Spleen (tissue), 11 donors: ENCODE results near the gene NKAIN2. TPM values are rescaled to one million over a fixed set of nuclear protein-coding genes. Genes with fewer than 3 reads are reported as not detected.

ENCODE experiments used
- DNase-seq: peaks from one replicate; pipeline ENCODE4 v3.0.0-alpha.2; 2020
- H3K27ac ChIP-seq, 8 donors: fragments of 200-600 bp; sonication (generic) in 7 of 8; 1 replicate in 4 of 8; 2 replicates in 4 of 8; pipeline versions ENCODE4 v1.5.0 to v1.8.0; 2016 to 2021; ENCODE audit warnings: inconsistent platforms in 4 of 8, mild to moderate bottlenecking in 4 of 8, moderate library complexity in 1 of 8
- H3K27me3 ChIP-seq, 7 donors: fragments of 200-600 bp; sonication (generic) in 6 of 7; replicated peaks in 1 of 7; 1 replicate in 4 of 7; 2 replicates in 3 of 7; pipeline versions ENCODE4 v1.5.0 to v1.8.0; 2016 to 2021; ENCODE audit warnings: inconsistent platforms in 3 of 7, mild to moderate bottlenecking in 1 of 7
- H3K36me3 ChIP-seq, 6 donors: fragments of 200-600 bp; sonication (generic) in 5 of 6; 1 replicate in 4 of 6; 2 replicates in 2 of 6; pipeline versions ENCODE4 v1.5.0 to v1.8.0; 2016 to 2021; ENCODE audit warnings: inconsistent platforms in 2 of 6
- H3K4me1 ChIP-seq, 6 donors: fragments of 200-600 bp; sonication (generic) in 5 of 6; 1 replicate in 3 of 6; 2 replicates in 3 of 6; pipeline versions ENCODE4 v1.5.0 to v1.8.0; 2016 to 2021; ENCODE audit warnings: inconsistent platforms in 3 of 6
- H3K4me3 ChIP-seq, 8 donors: fragments of 200-600 bp; sonication (generic) in 7 of 8; 1 replicate in 4 of 8; 2 replicates in 4 of 8; pipeline versions ENCODE4 v1.5.0 to v1.8.0; 2016 to 2021; ENCODE audit warnings: inconsistent platforms in 4 of 8, mild to moderate bottlenecking in 4 of 8, moderate library complexity in 2 of 8
- H3K9me3 ChIP-seq, 8 donors: fragments of 200-600 bp; sonication (generic) in 7 of 8; 1 replicate in 4 of 8; 2 replicates in 4 of 8; pipeline versions ENCODE4 v1.5.0 to v1.8.0; 2016 to 2021; ENCODE audit warnings: inconsistent platforms in 4 of 8
- POLR2A ChIP-seq, 3 donors: fragments of 450-650 bp; IDR thresholded peaks; one replicate each; pipeline ENCODE4 v1.5.1; 2017; ENCODE audit warnings: antibody characterized with exemption in 3 of 3, mild to moderate bottlenecking in 1 of 3
- POLR2AphosphoS5 ChIP-seq, 3 donors: sonication (generic); formaldehyde crosslinking; IDR thresholded peaks; one replicate each; pipeline ENCODE4 v1.5.1; 2017; ENCODE audit warnings: antibody characterized with exemption in 3 of 3
- WGBS, 5 donors: extraction: QIAGEN DNeasy Blood & Tissue Kit in 3 of 5; methylation state at CpG; one replicate each; pipeline versions ENCODE4 v1.1.5 to v1.1.7; 2013 to 2018; 5-methylcytosine and 5-hydroxymethylcytosine counted together
- intact Hi-C: fragments of 100-400 bp; cut with DNase I; formaldehyde crosslinking; loops from one replicate; pipeline ENCODE4 v1.15.0; 2023; ENCODE audit warnings: low total_unique reads
- polyA plus RNA-seq, 3 donors: library from polyadenylated mRNA; stranded (reverse); fragments of 200-250 nt; gene quantifications; one replicate each; pipeline ENCODE4 v1.2.1, GENCODE V29; 2013
- total RNA-seq, 7 donors: library from RNA; depleted of rRNA in 3 of 7; stranded (reverse); fragments of >200 nt in 3 of 7; fragmentation: NEBNext Ultra II Directional in 4 of 7; extraction: Animal tissue kit (Norgen Biotek cat#: 25700) in 4 of 7; gene quantifications; one replicate each; pipeline versions ENCODE4 v1.1.0 to v1.2.1, GENCODE V29; 2016 to 2021
- TF ChIP-seq, protein P1 (sequence below), 11 experiments: fragments of 200-600 bp in 7 of 11; fragments of 450-650 bp in 4 of 11; sonication (generic) in 4 of 11; IDR thresholded peaks in 8 of 11; conservative IDR thresholded peaks in 3 of 11; 1 replicate in 7 of 11; 2 replicates in 4 of 11; pipeline versions ENCODE4 v1.4.0 to v1.8.0; 2016 to 2021; ENCODE audit warnings: antibody characterized with exemption in 11 of 11, inconsistent platforms in 4 of 11, mild to moderate bottlenecking in 1 of 11
- donor health status: healthy with polysubstance abuse.
- donor health status: DM: no; HTN: no; CAD: no; lungs with moderate emphysema.
- donor health status: DM: no; HTN: no; CAD: no.
- donor health status: Bipolar disorder and iron deficiency.
- donor health status: healthy.
- donor health status: DM: no; HTN: no; CAD: no.
- donor health status: DM: yes; HTN: yes; CAD: no.

NKAIN2 gene
- total and polyA plus RNA-seq, 10 donors, result 0.13 to 0.51 (median 0.18) TPM; not detected in 4

DNA sequence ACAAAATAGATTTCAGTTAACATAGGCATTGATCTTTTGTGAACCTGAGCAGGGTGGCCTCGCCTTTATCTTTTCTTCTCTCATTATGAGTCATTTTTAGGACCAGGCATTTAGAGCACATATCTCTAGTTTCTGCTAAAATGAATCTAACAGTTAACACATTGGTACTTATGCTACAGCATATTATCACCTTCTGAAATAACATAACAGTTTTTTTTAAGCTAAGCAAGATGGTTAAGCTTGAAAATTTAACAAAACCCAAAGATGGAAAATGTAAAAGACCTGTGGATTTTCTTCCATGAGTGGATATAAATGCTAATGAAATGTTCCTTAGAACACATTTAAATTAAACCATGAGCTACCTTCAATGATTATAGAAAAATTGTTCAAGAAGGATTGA lies 671.5 kb downstream of the NKAIN2 start:
- no peak for TF ChIP-seq POLR2AphosphoS5 (IDR thresholded peaks at IDR 0.05)
- no peak for TF ChIP-seq POLR2A (IDR thresholded peaks at IDR 0.05)
- TF ChIP-seq, protein P1, sequence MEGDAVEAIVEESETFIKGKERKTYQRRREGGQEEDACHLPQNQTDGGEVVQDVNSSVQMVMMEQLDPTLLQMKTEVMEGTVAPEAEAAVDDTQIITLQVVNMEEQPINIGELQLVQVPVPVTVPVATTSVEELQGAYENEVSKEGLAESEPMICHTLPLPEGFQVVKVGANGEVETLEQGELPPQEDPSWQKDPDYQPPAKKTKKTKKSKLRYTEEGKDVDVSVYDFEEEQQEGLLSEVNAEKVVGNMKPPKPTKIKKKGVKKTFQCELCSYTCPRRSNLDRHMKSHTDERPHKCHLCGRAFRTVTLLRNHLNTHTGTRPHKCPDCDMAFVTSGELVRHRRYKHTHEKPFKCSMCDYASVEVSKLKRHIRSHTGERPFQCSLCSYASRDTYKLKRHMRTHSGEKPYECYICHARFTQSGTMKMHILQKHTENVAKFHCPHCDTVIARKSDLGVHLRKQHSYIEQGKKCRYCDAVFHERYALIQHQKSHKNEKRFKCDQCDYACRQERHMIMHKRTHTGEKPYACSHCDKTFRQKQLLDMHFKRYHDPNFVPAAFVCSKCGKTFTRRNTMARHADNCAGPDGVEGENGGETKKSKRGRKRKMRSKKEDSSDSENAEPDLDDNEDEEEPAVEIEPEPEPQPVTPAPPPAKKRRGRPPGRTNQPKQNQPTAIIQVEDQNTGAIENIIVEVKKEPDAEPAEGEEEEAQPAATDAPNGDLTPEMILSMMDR (IDR thresholded peaks at IDR 0.05 in 8 of 11, conservative IDR thresholded peaks at IDR 0.05 in 3 of 11), result no peak

GRCh38 chr6:124478906-124479305 lies 675.2 kb downstream of the NKAIN2 start:
- Histone ChIP-seq H3K27me3 (no peaks in the 10 kb centered on the region), H3K36me3 (no peaks in the 10 kb centered on the region), H3K27ac (no peak overlapping the region), H3K4me1 (no peaks in the 10 kb centered on the region), H3K4me3 (no peak overlapping the region), H3K9me3 (no peaks in the 10 kb centered on the region)
- TF ChIP-seq, protein P1 (IDR thresholded peaks at IDR 0.05 in 8 of 11, conservative IDR thresholded peaks at IDR 0.05 in 3 of 11), result no peak
- TF ChIP-seq POLR2AphosphoS5 (IDR thresholded peaks at IDR 0.05) (no peak), POLR2A (IDR thresholded peaks at IDR 0.05) (no peak)
- 85 to 94% (median 88%) methylated on average over 2 of the region's 2 CpGs for WGBS, 5 donors
- DNase-seq, result no peak
- intact Hi-C loops, result no loop called here

More for the DNA sequence above, 671.5 kb downstream of the NKAIN2 start:
- Histone ChIP-seq H3K27me3 (no peaks in the 10 kb centered on the region), H3K4me1 (no peaks in the 10 kb centered on the region), H3K9me3 (peaks cover 0 to 2% (median 0%) of the 10 kb centered on the region in 8 donors), H3K4me3 (no peak overlapping the region), H3K36me3 (no peaks in the 10 kb centered on the region), H3K27ac (no peak overlapping the region)
- 48 to 81% (median 64%) methylated on average over 1 of the region's 1 CpG for WGBS, 5 donors
- no peak for DNase-seq
- intact Hi-C loops, result no loop called here

GRCh38 chr6:124479991-124480430 lies 676.3 kb downstream of the NKAIN2 start:
- no peaks in the 10 kb centered on the region for H3K9me3 ChIP-seq
- TF ChIP-seq, protein P1 (IDR thresholded peaks at IDR 0.05 in 8 of 11, conservative IDR thresholded peaks at IDR 0.05 in 3 of 11), result no peak
- TF ChIP-seq POLR2AphosphoS5 (IDR thresholded peaks at IDR 0.05), result no peak
- TF ChIP-seq POLR2A (IDR thresholded peaks at IDR 0.05), result no peak
- WGBS, 5 donors, result 48 to 74% (median 54%) methylated on average over 1 of the region's 1 CpG
- no peaks in the 10 kb centered on the region for H3K4me1 ChIP-seq
- intact Hi-C loops, result no loop called here
- DNase-seq, result no peak
- no peak overlapping the region for H3K4me3 ChIP-seq
- H3K27ac ChIP-seq, result no peak overlapping the region
- H3K27me3 ChIP-seq, result no peaks in the 10 kb centered on the region
- no peaks in the 10 kb centered on the region for H3K36me3 ChIP-seq

DNA sequence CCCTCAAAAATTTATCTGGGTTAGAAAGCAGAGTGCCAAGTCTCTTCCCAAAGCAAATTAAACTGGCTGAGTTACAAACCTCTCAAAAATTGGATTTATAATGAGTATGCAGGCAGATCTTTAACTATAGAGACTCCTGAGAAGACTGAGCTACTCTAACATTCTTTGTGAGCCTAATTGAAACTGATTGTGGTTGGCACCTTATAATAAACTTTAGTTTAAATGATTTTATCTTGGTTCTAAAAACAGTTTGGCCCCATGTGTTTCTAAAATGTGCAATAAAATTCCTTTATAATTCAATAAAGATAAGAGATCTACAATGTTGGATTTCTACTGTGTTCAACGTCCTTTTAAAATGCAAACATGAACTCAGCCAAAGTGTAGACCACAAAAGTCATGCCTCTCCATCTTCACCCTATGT lies 678.4 kb downstream of the NKAIN2 start:
- 28 to 58% (median 47%) methylated on average over 1 of the region's 1 CpG for WGBS, 5 donors
- Histone ChIP-seq H3K27ac (no peak overlapping the region), H3K9me3 (no peaks in the 10 kb centered on the region), H3K36me3 (no peaks in the 10 kb centered on the region), H3K27me3 (no peaks in the 10 kb centered on the region), H3K4me3 (no peak overlapping the region), H3K4me1 (no peaks in the 10 kb centered on the region)
- no peak for TF ChIP-seq POLR2A (IDR thresholded peaks at IDR 0.05)
- TF ChIP-seq POLR2AphosphoS5 (IDR thresholded peaks at IDR 0.05), result no peak
- TF ChIP-seq, protein P1 (IDR thresholded peaks at IDR 0.05 in 8 of 11, conservative IDR thresholded peaks at IDR 0.05 in 3 of 11), result no peak
- no peak for DNase-seq
- intact Hi-C loops, result no loop called here
